SK-N-MC (cell line): ENCODE data around the gene LRRC57.

ENCODE experiments used
- DNase-seq: peaks from one replicate; pipeline ENCODE4 v3.0.0-alpha.2; 2011; ENCODE audit warnings: low read depth, low spot score
- H3K27ac ChIP-seq: fragments of 200-600 bp; sonication (generic); 2 replicates; pipeline ENCODE4 v1.5.1; 2016; ENCODE audit warnings: mixed run types
- H3K36me3 ChIP-seq: fragments of 200-600 bp; sonication (generic); 2 replicates; pipeline ENCODE4 v1.6.1; 2017; ENCODE audit warnings: antibody characterized with exemption, low read length, mixed read lengths; ENCODE audit not compliant: insufficient read depth
- H3K4me3 ChIP-seq: fragments of 200-600 bp; sonication (generic); 2 replicates; pipeline ENCODE4 v1.5.1; 2016
- H3K9ac ChIP-seq: fragments of 200-600 bp; sonication (generic); 2 replicates; pipeline ENCODE4 v1.8.0; 2017; ENCODE audit warnings: mixed run types, mixed read lengths; ENCODE audit not compliant: insufficient read length
- H3K9me3 ChIP-seq: fragments of 200-600 bp; sonication (generic); 2 replicates; pipeline ENCODE4 v1.6.1; 2017; ENCODE audit warnings: low read depth, mild to moderate bottlenecking, antibody characterized with exemption, low read length, moderate library complexity, mixed read lengths
- EZH2 ChIP-seq: fragments of 200-600 bp; sonication (generic); IDR thresholded peaks from one replicate; pipeline ENCODE4 v1.6.1; 2017; ENCODE audit warnings: antibody characterized with exemption
- FOXP2 ChIP-seq: optimal IDR thresholded peaks from 2 replicates; pipeline ENCODE3; 2011; ENCODE audit warnings: mild to moderate bottlenecking, moderate library complexity; ENCODE audit not compliant: insufficient read depth; ENCODE audit errors: extremely low read length, control extremely low read depth
- POLR2AphosphoS5 ChIP-seq: IDR thresholded peaks from 2 replicates; pipeline ENCODE4 v1.6.1; 2012; ENCODE audit warnings: mild to moderate bottlenecking, low read depth, low read length, borderline replicate concordance

LRRC57 gene

DNA sequence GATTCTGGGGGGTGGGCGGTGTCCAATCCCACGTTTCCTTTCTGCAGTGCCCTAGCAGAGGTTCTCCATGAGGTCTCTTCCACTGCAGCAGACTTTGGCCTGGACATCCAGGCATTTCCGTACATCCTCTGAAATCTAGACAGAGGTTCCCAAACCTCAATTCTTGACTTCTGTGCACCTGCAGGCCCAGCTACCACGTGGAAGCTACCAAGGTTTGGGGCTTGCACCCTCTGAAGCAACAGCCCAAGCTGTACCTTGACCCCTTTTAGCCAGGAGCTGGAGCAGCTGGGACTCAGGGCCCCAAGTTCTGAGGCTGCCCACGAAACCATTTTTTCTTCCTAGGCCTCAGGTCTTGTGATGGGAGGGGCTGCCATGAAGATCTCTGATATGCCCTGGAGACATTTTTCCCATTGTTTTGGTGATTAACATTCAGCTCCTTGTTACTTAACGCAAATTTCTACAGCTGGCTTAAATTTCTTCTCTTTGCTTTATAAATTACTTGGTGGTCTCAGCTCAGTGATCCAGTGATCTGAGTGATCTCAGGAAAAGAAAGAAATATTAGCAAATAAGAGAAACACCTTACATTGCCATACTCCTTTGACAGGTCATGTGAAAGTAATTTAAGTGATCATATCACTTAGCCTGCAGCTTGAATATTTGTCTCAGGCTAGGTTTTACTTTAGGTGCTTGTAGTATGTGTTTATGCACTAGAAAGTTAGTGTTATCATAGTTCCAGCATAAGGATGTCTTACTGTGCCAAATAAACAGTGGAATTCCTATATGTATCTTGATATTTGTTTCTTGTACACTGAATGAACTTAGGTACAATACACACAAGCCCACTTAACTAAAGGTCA lies 50.2 kb downstream of the LRRC57 start:
- TF ChIP-seq POLR2AphosphoS5 (no peak), FOXP2 (no peak)
- Histone ChIP-seq H3K9me3 (no peaks in the 10 kb centered on the region), H3K9ac (peak overlapping the region; percentile 18), H3K36me3 (no peaks in the 10 kb centered on the region), H3K27ac (peak overlapping the region; percentile 33; the same call in 1 of the 2 replicates), H3K4me3 (no peak overlapping the region)
- DNase-seq = no peak

DNA sequence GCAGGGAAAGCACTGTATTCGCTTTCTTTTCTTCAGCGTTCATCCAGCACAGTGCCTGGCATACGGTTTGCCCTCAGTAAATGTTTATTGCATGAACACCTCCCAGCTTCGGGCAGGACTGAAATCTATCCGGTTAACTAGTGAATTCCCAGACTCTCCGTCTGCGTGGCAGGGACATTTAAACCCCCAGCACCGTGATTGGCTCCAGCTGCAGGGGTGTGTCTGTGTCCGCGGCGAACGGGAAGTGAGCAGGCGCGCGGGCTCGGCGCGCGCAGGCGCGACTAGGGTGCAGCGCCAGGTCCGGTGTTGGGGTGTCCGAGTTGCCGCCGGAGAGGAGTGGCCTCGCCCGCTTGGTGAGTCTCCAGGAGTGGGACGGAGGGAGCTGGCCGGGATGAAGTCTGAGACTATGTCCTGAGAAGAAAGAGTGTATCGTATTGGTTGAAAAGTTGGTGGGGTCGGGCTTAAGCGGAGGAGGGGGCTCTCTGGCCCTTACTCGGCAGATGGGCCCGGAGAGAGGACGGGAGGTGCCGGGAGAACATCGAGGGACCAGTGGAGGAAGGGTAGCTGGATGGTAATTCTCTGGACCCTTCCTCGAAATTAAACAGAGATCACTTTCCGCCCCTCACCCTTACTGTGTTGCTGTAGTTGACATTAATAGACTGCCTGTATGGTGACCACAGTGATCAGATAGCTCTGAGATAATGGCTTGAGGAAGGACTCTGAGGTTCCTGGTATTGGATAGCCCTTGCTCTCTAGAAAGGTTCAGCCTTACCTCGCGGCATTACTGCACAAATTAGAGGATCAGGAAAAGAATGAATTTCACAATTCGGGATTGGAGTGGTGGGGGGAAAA lies 53.0 kb downstream of the LRRC57 start, which contains the start of gene SNAP23:
Gene SNAP23 (plus strand): TSS at position 274 of the 852 bp plus-strand sequence. CDS start 16,213 bp downstream, outside the sequence.
- peak within 1 kb of the TSS; percentile 87 for H3K4me3 ChIP-seq
- no peak for TF ChIP-seq EZH2
- peak; percentile 83; the same call in 1 of the 2 replicates for TF ChIP-seq POLR2AphosphoS5
- no peak for TF ChIP-seq FOXP2
- peak; percentile 65 for DNase-seq
- no peaks in the 10 kb centered on the region for H3K9me3 ChIP-seq
- no peaks in the 10 kb centered on the region for H3K36me3 ChIP-seq
- H3K9ac ChIP-seq = peak within 1 kb of the TSS; percentile 86
- peak within 1 kb of the TSS; percentile 88 for H3K27ac ChIP-seq

DNA sequence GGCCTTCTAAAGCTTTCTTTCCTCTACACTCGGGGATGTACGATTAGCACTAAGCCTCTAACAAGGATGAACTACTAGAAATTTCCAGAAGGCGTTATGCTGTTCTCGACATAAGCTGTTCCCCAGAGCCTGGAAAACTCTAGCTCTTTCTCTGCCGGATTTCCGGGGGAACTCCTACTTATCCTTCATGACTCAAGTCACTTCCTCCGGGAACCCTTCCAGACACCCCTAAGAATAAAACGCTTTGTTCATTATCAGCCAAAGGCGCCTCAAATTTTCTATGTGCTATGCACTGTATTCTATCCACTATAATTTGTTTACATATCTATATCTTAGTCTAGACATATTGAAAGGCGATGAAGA lies 53.6 kb downstream of the LRRC57 start:
- DNase-seq = peak; percentile 44
- Histone ChIP-seq H3K36me3 (no peaks in the 10 kb centered on the region), H3K9ac (peak overlapping the region; percentile 66), H3K27ac (peak overlapping the region; percentile 88), H3K4me3 (peak overlapping the region; percentile 87), H3K9me3 (no peaks in the 10 kb centered on the region)
- no peak for TF ChIP-seq FOXP2
- no peak for TF ChIP-seq EZH2
- no peak for TF ChIP-seq POLR2AphosphoS5

DNA sequence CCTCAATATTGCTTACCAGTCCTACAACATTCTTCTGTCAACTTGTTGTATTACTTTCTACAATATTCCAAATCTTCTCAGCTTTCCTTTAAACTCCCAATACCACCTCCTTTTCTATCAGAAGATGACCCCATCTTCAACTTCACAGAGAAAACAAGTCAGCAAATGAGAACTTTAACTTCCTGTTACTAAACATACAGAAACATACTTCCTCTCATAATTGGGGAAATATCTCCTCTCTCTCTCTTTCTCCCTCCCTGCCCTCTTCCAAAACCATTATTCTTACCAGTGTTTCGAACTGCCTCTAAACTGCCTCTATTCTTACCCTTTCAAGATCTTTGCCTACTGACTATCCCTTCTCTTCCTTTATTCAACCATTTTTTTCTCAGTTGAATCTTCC lies 54.9 kb downstream of the LRRC57 start:
- Histone ChIP-seq H3K9ac (no peak overlapping the region), H3K27ac (no peak overlapping the region), H3K36me3 (no peaks in the 10 kb centered on the region; the same call in 1 of the 2 replicates), H3K4me3 (no peak overlapping the region), H3K9me3 (no peaks in the 10 kb centered on the region)
- no peak for TF ChIP-seq POLR2AphosphoS5
- no peak for TF ChIP-seq FOXP2
- no peak for TF ChIP-seq EZH2
- no peak for DNase-seq

DNA sequence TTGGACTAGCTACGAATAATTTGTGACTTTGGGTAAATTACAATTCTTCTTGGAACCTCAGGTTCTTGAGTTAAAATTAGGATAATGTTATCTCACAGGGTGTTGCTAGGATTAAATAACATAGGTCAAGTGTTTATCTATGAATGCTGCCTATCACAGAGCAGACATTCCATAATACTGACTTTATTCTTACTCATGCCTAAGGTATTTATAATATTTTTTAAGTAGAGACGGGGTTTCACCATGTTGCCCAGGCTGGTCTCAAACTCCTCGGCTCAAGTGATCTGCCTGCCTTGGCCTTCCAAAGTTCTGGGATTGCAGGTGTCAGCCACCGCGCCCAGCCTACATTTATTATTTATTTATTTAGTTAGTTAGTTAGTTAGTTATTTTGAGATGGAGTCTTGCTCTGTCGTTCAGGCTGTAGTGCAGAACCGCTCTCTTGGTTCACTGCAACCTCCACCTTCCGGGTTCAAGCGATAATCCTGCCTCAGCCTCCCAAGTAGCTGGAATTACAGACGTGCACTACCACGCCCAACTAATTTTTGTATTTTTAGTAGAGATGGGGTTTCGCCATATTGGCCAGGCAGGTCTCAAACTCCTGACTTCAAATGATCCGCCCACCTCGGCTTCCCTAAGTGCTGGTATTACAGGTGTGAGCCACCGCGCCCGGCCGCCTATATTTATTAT lies 56.9 kb downstream of the LRRC57 start:
- Histone ChIP-seq H3K4me3 (peak overlapping the region; percentile 98), H3K9ac (peak overlapping the region; percentile 98), H3K27ac (peak overlapping the region; percentile 90), H3K9me3 (no peaks in the 10 kb centered on the region), H3K36me3 (no peaks in the 10 kb centered on the region; the same call in 1 of the 2 replicates)
- DNase-seq = no peak
- no peak for TF ChIP-seq EZH2
- TF ChIP-seq POLR2AphosphoS5 = no peak
- no peak for TF ChIP-seq FOXP2

DNA sequence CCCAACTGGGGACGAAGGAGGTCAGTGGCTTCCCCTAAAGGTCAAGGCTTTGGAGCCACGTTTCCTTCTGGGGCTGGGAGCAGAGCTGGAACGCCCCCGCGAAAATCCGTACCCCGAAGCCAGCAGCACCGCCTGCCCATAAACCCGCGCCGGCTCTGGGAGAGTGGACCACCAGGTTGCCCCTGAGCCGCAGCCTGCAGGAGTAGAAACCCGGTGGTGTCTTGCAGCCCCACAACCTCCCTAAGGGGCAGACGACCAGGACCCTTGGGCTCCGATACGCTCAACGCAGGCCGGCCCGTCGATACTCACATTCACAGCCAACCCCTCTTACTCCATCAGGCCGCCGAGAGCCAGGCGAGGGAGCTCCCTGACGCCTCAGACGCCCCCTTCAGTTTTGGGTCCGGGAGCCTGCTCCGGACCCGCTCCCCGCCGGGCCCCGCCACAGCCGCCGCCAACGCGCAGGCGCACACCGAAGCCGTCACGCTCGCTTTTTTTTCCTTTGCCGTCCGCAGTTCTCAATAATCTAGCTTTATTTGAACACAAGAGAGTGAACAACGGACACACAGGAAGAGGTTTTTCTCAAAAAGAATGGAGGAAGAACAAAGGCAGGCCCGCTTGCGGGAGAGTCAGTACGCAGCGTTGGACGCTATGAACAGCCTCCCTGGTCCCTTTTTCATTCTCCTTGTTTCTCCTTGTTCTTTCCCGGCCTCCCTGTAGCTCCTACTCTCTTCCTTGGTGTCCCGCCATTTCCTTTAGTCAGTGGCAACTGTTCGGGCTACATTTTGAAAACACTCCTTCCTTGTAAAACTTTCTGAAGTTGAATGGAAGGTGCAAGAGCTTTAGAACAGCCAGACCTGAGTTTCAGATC lies 57.7 kb downstream of the LRRC57 start, which contains the start of gene ZNF106:
Gene ZNF106 (minus strand): TSS at position 471 of the 868 bp plus-strand sequence. CDS start 18,852 bp downstream, outside the sequence.
- Histone ChIP-seq H3K27ac (peak within 1 kb of the TSS; percentile 90), H3K4me3 (peak within 1 kb of the TSS; percentile 98)
- TF ChIP-seq FOXP2 (no peak), EZH2 (no peak), POLR2AphosphoS5 (peak; percentile 90)

DNA sequence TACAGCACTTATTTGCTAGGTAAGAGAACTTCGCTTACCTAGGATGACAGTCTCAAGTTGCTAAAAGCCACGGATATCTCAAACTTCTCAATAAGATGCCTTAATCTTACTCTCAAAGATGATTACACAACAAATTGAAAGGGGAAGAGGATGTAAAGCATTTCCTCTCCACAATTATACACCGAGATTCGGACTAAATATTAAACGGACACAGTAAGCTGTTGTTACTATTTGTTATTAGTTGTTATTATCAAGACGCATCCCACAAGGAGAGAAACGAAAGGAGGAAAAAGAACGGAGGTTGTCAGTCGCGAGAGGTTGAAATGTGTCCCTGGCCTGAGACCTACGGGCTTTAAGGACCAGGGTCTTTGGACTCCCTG lies 58.3 kb downstream of the LRRC57 start:
- no peak for DNase-seq
- Histone ChIP-seq H3K9me3 (no peaks in the 10 kb centered on the region), H3K27ac (peak overlapping the region; percentile 90; the same call in 1 of the 2 replicates), H3K4me3 (peak overlapping the region; percentile 98), H3K9ac (peak overlapping the region; percentile 98), H3K36me3 (no peaks in the 10 kb centered on the region; the same call in 1 of the 2 replicates)
- TF ChIP-seq POLR2AphosphoS5 (no peak), FOXP2 (no peak), EZH2 (no peak)

More for the DNA sequence above, 57.7 kb downstream of the LRRC57 start, which contains the start of gene ZNF106:
- Histone ChIP-seq H3K9me3 (no peaks in the 10 kb centered on the region), H3K36me3 (no peaks in the 10 kb centered on the region; the same call in 1 of the 2 replicates), H3K9ac (peak within 1 kb of the TSS; percentile 98)
- DNase-seq = peak; percentile 57
